DOHH2 (cell line): ENCODE results near the gene RPS13.

Experiments used
- EZH2phosphoT487 ChIP-seq: fragments of 200-600 bp; sonication (generic); IDR thresholded peaks from 2 replicates; pipeline ENCODE4 v1.6.1; 2017; ENCODE audit warnings: borderline replicate concordance, mild to moderate bottlenecking, antibody characterized with exemption, low read length, moderate library complexity, mixed read lengths
- TF ChIP-seq, protein P1 (sequence below): fragments of 200-600 bp; sonication (generic); IDR thresholded peaks from one replicate; pipeline ENCODE4 v1.5.1; 2014; ENCODE audit warnings: antibody characterized with exemption, mild to moderate bottlenecking, low read depth, low read length; ENCODE audit not compliant: poor library complexity, severe bottlenecking

DNA sequence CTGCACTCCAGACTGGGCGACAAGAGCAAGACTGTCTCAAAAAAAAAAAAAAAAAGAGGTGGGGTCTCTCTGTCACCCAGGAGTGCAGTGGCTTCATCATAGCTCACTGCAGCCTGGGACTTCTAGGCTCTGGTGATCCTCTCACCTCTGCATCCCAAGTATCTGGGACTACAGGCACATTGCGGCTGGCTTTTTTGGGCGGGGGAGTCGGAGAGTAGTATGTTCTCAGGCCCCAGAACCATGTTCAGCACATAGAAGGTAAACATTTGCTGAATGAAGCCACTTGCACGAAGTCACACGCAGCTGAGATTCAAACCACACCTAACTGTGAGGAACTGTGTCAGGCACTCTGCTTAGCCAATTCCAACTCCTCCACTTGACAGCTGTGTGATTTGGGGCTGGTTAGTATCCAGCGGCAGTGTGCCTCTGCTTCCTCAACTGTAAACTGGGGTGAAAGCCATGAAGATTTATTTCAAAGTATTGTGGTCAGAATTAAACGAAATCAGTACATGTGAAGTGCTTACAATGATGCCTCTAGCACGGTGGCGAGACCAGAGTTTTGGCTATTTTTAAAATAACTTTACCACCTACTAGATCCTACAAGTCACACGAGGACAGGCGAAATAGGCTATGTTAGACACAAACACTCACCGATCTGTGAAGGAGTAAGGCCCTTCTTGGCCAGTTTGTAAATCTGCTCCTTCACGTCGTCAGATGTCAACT, 789 bp downstream of the RPS13 start:
- TF ChIP-seq, protein P1, sequence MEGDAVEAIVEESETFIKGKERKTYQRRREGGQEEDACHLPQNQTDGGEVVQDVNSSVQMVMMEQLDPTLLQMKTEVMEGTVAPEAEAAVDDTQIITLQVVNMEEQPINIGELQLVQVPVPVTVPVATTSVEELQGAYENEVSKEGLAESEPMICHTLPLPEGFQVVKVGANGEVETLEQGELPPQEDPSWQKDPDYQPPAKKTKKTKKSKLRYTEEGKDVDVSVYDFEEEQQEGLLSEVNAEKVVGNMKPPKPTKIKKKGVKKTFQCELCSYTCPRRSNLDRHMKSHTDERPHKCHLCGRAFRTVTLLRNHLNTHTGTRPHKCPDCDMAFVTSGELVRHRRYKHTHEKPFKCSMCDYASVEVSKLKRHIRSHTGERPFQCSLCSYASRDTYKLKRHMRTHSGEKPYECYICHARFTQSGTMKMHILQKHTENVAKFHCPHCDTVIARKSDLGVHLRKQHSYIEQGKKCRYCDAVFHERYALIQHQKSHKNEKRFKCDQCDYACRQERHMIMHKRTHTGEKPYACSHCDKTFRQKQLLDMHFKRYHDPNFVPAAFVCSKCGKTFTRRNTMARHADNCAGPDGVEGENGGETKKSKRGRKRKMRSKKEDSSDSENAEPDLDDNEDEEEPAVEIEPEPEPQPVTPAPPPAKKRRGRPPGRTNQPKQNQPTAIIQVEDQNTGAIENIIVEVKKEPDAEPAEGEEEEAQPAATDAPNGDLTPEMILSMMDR: no peak
- no peak for TF ChIP-seq EZH2phosphoT487
